ENCODE measurements around the gene MCC.

Gene MCC

DNA sequence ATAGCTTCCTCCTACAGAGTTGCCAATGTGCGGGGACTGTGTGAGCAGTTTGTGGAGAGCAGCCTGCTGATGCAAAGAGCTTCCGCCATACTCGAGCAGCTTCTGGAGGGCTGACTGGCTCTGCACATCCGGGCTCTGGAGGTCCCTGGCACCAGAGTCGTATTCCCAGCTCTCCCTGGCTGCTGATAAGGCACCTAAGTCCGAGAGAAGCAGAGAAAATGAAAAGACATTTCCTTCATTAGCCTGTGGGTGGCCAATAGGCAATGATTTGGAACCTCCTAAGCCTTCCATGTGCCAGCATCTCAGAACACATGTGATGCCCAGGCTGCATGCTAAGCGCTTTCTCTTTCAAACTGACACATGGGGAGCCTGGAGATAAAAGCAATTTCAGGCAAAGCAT is 147.7 kb downstream of the MCC start:
- DNase-seq (ENCODE audit: insufficient read length, low spot score) (no peak), FAIRE-seq (no peak)
- no peak for TF ChIP-seq CTCF (IDR thresholded peaks at IDR 0.05; ENCODE audit: insufficient read depth, missing control alignments)

DNA sequence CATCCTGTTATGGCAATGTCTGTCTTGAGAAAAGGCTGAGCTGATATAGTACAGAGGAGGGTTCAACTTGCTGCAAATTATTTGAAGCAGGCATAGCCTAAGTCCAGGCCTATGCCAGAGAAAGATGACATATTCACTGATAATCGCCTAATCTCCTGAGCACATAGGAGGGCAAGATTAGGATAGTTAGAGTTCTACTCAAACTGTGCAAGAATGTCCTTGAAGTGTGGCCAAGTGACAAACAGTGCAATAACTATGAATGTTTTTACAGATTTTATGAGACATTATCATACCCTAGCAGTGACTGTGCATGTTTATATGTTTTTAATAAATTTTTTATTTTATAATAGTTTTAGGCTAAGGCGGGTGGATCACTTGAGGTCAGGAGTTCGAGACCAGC is 149.6 kb downstream of the MCC start:
- FAIRE-seq: no peak
- no peak for DNase-seq (ENCODE audit: insufficient read length, low spot score)
- TF ChIP-seq CTCF (IDR thresholded peaks at IDR 0.05; ENCODE audit: insufficient read depth, missing control alignments): no peak

DNA sequence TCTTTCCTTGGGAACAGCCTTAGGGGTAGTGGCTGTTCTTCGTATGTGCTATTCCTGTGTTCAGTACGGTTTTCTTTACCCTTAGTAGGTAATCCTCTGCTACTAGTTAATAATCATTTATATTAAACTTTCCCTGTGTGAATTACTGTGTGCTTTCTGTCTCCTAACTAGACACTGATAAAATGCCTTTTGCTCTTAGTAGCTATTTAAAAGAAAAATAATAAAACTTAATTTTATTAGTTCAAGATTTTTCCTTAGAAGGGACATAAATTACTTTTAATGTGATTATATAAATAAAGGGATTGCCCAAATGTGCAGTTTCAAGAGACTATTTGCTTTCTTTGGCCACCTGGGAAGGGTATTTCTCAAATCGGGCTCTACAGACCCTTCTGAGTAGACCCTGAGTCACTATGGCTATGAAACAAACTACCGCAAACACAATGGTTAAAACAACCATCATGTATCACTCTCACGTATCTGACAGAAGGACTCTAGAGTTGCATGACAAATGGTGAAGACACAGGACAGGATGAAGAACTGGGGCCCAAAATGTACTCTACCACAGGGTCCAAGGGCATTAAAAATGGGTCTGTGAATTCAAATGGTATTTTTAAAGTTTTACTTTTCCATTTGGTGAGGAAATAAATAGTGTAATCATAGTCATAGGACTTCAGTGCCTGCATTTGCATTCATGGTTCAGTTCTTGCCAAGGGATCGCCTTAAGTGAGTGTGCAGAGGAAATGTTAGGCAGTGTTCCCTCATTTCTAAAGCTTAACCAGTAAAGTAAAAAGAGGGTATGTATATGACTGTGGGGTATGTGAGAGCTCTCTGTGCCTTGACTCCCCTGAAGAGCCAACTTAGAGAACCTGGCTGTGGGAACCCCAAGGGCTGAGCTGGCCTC is 150.5 kb downstream of the MCC start:
- TF ChIP-seq CTCF (IDR thresholded peaks at IDR 0.05; ENCODE audit: insufficient read depth, missing control alignments): no peak
- DNase-seq (ENCODE audit: insufficient read length, low spot score) (no peak), FAIRE-seq (no peak)

DNA sequence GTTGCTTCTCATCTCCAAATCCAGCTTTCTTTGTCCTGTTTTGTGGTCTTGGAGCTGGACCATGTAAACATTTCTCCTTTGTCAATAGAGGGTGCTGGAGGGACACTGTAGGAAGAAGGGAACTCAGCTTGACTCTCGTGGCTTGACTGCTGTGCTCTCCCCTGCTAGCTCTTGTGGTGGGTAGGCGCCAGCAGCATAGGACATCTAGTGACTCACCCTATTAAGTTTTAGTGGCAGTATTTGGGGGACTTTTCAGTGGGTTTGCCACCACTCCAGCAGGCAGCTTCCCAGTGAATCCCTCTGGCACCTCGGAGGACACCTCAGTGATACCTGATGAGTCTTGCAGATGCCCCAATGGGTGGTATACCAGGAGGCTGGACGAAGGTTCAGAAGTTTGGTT is 151.3 kb downstream of the MCC start:
- no peak for FAIRE-seq
- peak; percentile 38 for TF ChIP-seq CTCF (IDR thresholded peaks at IDR 0.05; ENCODE audit: insufficient read depth, missing control alignments)
- DNase-seq (ENCODE audit: insufficient read length, low spot score): no peak

- no peak for TF ChIP-seq CTCF (IDR thresholded peaks at IDR 0.05; ENCODE audit: insufficient read depth, missing control alignments)
These were observed 154.8 kb downstream of the MCC start for GRCh38 chr5:113333411-113333810.

GRCh38 chr5:113331209-113331551 is 157.1 kb downstream of the MCC start:
- peak; percentile 74 for FAIRE-seq
- no peak for TF ChIP-seq CTCF (IDR thresholded peaks at IDR 0.05; ENCODE audit: insufficient read depth, missing control alignments)
- no peak for DNase-seq (ENCODE audit: insufficient read length, low spot score)

More at GRCh38 chr5:113333411-113333810, 154.8 kb downstream of the MCC start:
- DNase-seq (ENCODE audit: insufficient read length, low spot score): no peak
- FAIRE-seq: no peak

DNA sequence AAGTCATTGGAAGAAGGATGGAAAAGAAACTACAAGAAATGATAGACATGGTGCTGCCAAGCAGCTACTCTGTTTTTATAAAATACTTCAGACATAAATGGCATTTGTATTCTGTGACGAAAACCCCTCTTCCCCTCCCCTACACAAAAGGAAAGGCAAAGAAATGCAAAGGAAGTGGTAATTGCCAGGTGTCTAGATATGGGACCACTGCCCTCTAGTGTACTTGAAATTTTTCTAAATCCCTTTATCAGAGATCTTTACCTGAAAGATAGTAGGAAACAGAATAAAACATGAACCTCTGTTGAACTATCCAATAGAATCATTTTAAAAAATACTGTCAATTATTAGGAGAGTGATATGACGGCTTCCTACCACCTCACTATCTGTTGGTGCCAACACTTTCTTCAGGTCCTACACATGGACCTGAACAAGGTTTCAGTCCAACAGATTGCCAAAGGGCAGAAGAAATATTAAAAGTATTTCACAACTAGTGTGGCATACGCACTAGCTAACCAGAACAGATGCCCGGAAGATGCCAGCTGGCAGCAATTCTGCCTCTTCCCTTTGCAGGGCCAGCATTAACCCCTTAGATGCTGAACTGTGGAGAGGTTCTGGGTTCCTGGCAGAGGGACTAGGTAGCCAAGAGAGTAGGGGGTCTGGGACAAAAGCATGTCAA is 157.6 kb downstream of the MCC start:
- FAIRE-seq (no peak), DNase-seq (ENCODE audit: insufficient read length, low spot score) (no peak)
- peak; percentile 38 for TF ChIP-seq CTCF (IDR thresholded peaks at IDR 0.05; ENCODE audit: insufficient read depth, missing control alignments)
